Stimulated activated CD4-positive, alpha-beta T cell treated with anti-CD3 and anti-CD28 coated beads, Interleukin-1b, Interleukin-23, amount 100 ng/mL, for 48 hours (primary cell): ENCODE measurements around the gene EXOC7.

ENCODE experiments used
- DNase-seq: peaks from one replicate; pipeline ENCODE4 v3.0.0-alpha.2; 2020

Gene EXOC7

DNA sequence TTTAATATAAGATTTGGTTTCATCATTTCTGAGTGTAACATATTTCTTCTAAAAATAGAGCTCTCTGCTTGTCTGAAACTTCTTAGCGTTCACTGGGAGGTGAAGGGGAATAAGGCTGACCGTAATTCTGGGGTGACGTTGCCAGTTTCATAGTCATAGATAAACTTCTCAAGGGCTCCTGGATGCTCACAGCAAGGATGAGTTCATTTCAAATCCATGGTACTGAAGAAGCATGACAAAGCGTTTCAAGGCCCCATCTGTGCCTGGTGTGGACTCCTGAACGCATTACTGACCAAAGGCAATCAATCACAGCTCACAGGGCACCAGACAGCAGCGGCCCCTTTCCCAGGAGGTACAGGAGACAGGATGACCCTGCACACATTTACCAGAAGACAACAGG lies 64.5 kb downstream of the EXOC7 start:
- no peak for DNase-seq

DNA sequence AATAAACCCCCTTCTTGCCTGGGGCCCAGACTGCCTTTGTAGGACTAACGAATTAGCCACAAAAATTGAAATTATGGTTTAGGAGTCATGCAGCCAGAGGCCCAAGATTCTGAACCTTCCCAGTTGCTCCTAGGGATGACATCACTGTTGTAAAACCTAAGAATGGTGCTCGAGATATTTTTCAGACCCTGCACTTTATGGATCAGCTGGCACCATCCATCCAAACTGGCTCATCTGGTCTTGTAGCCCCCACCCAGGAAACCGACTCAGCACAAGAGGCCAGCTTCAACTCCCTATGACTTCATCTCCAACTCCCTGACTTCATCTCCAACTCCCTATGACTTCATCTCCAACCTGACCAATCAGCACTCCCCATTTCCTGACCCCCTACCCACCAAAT lies 65.5 kb downstream of the EXOC7 start:
- DNase-seq: no peak

DNA sequence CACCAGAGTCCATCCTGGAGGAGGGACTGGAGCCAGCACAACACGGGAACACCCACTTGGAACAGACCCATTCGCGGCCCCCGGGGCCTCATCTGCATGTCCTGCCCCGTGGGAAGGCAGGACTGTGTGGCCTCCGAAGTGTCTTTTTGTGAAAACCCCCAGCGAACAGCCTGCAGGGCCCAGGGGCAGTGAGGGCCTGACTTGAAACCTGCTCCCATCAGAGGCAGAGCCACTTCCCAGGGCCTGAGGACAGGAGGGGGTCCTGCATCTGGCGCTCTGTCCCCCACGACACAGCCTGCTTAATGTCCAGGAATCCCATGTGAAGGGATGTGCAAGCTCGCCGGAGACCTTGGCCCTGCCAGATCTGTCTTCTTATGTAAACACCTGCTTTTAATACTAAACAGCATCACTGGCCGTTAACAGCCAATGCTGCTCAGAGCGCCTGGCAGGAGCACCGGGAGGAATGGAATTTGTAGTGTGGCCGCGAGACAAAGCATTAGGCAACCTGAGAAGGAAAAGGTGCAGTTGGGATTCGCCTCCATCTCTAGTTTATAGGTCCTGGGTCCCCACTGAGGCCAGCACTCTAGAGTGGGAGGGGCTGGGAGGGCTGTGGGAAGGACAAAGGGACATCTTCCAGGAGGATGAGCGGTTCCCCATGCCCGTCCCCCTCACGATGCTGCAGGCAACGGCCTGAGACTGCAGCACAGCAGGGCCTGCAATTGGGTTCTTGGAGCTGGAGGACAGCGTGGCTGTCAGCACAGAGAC lies 66.9 kb downstream of the EXOC7 start:
- no peak for DNase-seq

DNA sequence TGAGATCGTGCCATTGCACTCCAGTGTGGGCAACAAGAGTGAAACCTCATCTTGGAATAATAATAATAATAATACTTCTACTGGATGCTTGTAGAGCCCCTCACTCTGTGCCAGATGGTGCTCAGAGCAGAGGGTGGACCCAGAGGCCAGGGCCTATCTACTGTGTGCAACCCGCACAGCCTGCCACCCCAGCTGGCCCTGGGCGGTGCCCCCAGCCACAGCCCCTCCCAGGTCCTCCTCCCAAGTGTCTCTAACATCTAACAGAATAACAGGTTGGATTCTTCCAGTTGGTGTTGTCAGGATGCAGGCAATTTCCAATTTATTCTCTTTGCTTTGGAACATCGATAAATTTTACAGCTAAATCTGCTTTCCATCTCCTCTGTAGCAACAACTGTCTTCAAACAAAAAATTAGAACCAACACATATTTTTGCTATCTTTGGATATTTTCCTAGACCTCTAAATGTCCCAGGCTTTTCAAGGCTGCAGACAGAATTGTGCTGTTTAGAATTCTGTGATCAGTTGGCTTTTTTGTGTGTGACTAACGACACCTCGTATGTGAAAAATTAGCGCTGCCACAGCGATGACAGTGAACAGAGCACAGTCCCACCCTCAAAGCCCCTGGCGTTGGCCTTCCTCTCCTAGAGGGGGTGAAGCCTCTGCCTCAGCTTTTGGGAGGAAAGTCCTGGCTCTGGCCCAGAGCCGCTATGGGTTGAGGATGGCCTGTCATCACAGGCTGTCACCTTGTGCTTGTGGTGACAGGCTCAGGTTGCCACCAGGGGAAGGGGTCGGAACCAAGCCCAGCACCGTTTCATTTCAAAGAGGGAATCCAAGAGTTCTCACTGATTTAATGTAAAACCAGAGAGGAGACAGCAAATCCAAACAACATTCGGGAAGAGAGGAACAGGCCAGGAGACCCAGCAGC lies 68.9 kb downstream of the EXOC7 start:
- DNase-seq: no peak

DNA sequence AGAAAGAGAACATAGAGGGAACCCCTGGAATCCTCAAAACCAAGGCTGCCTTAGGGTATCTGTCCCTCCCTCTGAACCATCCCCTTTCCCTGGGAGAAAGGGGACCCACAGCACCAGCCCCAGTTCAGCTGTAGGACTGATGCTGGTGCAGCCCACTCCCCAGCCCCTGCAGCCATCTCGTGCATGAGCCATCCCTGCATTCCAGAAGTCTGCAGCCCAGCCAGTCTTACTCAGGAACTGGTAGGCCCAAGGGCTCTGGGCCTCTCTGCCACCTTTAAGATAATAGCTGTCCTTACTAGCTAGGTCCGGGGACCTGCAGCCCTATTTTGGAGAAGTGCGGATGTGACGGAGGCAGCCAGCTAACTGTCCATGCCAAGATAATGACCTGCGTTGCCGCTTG lies 70.4 kb downstream of the EXOC7 start:
- DNase-seq: no peak

DNA sequence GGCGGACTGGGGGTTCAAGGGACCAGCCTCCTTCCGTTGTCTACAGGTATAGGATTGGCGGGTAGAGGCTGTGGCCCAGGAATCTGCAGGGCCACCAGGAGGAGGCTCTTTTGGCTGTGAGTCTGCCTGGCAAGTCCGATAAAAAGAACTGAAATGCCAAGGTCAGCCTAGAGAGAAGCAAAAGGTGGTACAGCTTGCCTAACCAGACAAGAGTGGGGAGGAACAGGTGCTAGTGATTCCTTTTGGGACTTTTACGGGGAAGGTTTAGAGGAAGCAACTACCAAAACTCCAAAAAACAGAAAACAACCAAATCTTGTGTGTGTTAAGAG lies 70.8 kb downstream of the EXOC7 start:
- DNase-seq: no peak

DNA sequence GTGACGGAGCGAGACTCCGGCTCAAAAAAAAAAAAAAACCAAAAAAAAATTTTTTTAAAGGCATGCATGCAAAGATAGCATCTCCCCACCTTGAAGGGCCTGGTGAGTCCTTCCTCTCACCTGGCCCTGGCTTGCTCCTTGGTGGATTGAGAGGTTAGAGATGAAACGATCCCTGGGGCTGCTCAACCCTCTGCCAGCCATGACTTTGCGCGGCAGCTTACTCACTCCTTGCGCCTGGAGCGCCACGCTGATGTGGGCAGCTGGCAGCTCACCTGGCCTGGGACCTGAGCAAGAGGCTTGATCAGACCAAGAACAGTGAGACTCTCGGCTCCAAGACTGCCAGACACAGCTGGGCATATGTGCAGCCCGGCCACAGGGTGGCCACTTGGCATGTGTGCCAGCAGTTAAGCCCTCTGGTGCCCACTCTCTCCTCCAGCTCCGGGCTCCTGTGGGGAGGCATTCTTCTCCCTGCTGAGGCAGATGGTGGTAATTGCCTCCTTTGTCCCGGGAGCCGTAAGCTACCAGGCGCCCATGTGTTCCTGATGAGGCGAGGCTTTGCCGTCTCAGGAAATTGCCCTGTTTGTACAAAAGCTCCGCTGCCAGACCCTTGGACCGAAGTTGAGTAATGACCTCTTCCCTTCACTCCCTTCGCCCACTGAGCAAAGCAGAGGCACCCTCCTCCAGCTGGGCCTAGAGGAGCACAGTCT lies 71.4 kb downstream of the EXOC7 start:
- no peak for DNase-seq
